Measurements from ENCODE around the gene TMPRSS6. TPM values are rescaled to one million over a fixed set of nuclear protein-coding genes. Genes with fewer than 3 reads are reported as not detected.

Gene TMPRSS6
- total and polyA plus RNA-seq, 2 of the 8 experiments (the other 6 are each of a cell fraction or from before 2014, with no cell fraction given) = 0.02 TPM; not detected in 1

DNA sequence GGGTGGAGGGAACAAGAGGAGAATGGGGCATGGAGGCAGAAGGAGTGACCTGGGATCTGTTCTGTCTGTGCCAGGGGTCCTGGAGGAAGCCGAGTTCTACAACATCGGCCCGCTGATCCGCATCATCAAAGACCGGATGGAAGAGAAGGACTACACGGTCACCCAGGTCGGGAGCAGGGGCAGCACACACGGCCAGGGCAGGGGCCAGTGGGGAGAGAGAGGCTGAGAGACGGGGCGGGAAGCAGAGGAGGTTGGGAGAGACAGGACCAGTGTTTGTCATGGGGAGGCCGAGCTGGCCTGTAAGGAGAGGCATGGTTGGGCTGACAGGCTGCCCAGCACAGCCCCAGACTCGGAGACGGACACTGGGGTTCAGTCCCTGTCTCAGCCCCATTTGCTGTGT, 53.3 kb downstream of the TMPRSS6 start:
- Histone ChIP-seq H4K20me1 (replicated peaks in 1 of 2; ENCODE audit: control insufficient read depth in 1 of 2, insufficient read depth in 2 of 2, low read length in 2 of 2) (peaks cover 0 to 16% of the 10 kb centered on the region in 2 experiments), H2AFZ (ENCODE audit: low read length) (no peak overlapping the region), H3K14ac (ENCODE audit: insufficient read length) (no peak overlapping the region), H3K9me3 (ENCODE audit: insufficient read depth in 2 of 2, low read depth in 1 of 2, low read length in 1 of 2) (no peaks in the 10 kb centered on the region), H2BK5ac (ENCODE audit: low read depth, low read length) (no peak overlapping the region), H3K4me1 (replicated peaks in 1 of 4; ENCODE audit: control insufficient read depth in 3 of 4, insufficient read depth in 4 of 4, low read length in 3 of 4) (peaks cover 0 to 7% (median 3%) of the 10 kb centered on the region in 4 experiments; a peak in 3 of 7 replicates), H3K36me3 (ENCODE audit: control insufficient read depth in 2 of 4, insufficient read depth in 4 of 4, low read length in 3 of 4) (peaks cover 0 to 10% (median 2%) of the 10 kb centered on the region in 4 experiments; a peak in 3 of 8 replicates), H3K56ac (replicated peaks; ENCODE audit: insufficient read length, low read depth, low read length) (no peak overlapping the region), H2BK20ac (ENCODE audit: low read length) (no peak overlapping the region), H2BK12ac (ENCODE audit: low read depth, low read length) (no peak overlapping the region), H3K23ac (ENCODE audit: insufficient read length) (no peak overlapping the region), H3K27me3 (replicated peaks in 1 of 4; ENCODE audit: control insufficient read depth in 3 of 4, extremely low read depth in 1 of 4, insufficient read depth in 3 of 4, low read length in 3 of 4) (no peaks in the 10 kb centered on the region; a peak in 1 of 7 replicates), H2AK5ac (ENCODE audit: low read depth, low read length) (no peak overlapping the region), H3K4me2 (ENCODE audit: insufficient read depth in 1 of 2, low read depth in 2 of 2, low read length in 2 of 2) (no peak overlapping the region), H3K79me2 (ENCODE audit: control insufficient read depth in 1 of 2, insufficient read depth in 2 of 2, low read length in 2 of 2) (no peaks in the 10 kb centered on the region), H3K4ac (replicated peaks; ENCODE audit: insufficient read length, low read depth, low read length) (no peak overlapping the region), H4K8ac (ENCODE audit: extremely low read depth, insufficient read depth, low read length) (no peak overlapping the region), H2BK120ac (replicated peaks; ENCODE audit: low read depth, low read length) (no peak overlapping the region), H3K23me2 (ENCODE audit: low read depth, low read length) (peaks cover 5% of the 10 kb centered on the region; the same call in 1 of the 2 replicates), H3K18ac (ENCODE audit: extremely low read depth, low read length) (no peak overlapping the region), H4K91ac (replicated peaks; ENCODE audit: insufficient read length, low read length) (no peak overlapping the region), H2BK15ac (ENCODE audit: low read length) (no peak overlapping the region), H4K5ac (ENCODE audit: insufficient read length, low read depth, low read length) (no peak overlapping the region), H3K27ac (ENCODE audit: low read depth, low read length) (no peak overlapping the region), H3K9ac (replicated peaks in 1 of 4; ENCODE audit: extremely low read depth in 1 of 4, low read depth in 3 of 4, low read length in 3 of 4) (no peak overlapping the region), H3K4me3 (ENCODE audit: extremely low read depth in 1 of 4, insufficient read depth in 2 of 4, low read depth in 3 of 4, low read length in 4 of 4) (no peak overlapping the region), H3K79me1 (ENCODE audit: low read depth, low read length) (no peaks in the 10 kb centered on the region)
- no peak for DNase-seq (ENCODE audit: low read depth in 1 of 2, low spot score in 2 of 2)
- ChIA-PET POLR2A (ENCODE audit: partially characterized antibody) (interaction anchor here (0.5 kb wide), 1 partner anchor 150 kb away, joined by 4 read pairs; no protein-coding TSS in a partner anchor), CTCF (ENCODE audit: partially characterized antibody) (interaction anchor here (0.9 to 3.3 kb wide), 4 partner anchors 11 to 200 kb away, joined by 3 to 27 read pairs (median 4); no protein-coding TSS in a partner anchor)
- WGBS, 2 experiments (ENCODE audit: extremely low coverage in 1 of 2, insufficient coverage in 1 of 2, insufficient read length in 1 of 2, insufficient replicate concordance in 2 of 2, low coverage in 1 of 2, low lambda C conversion rate in 2 of 2, missing lambda C conversion rate in 1 of 2) = 88% methylated on average over 13 of the region's 13 CpGs; no CpG with 5 or more reads in 1 of the 2 experiments
- FAIRE-seq = no peak
- TF ChIP-seq RFX5 (IDR thresholded peaks at IDR 0.05; ENCODE audit: borderline replicate concordance, low read depth, low read length) (no peak), CEBPB (IDR thresholded peaks at IDR 0.05; ENCODE audit: low read depth, low read length) (no peak), CBX8 (IDR thresholded peaks at IDR 0.05; ENCODE audit: borderline replicate concordance, low read depth, low read length) (no peak), EZH2 (IDR thresholded peaks at IDR 0.05; ENCODE audit: low read depth, low read length, severe bottlenecking) (no peak), SP2 (IDR thresholded peaks at IDR 0.05; ENCODE audit: low read length) (no peak), JUND (IDR thresholded peaks at IDR 0.05; ENCODE audit: low read length) (no peak), POLR2AphosphoS5 (IDR thresholded peaks at IDR 0.05; ENCODE audit: low read depth, low read length) (no peak), CHD2 (IDR thresholded peaks at IDR 0.05; ENCODE audit: low read length) (no peak), CTBP2 (IDR thresholded peaks at IDR 0.05; ENCODE audit: borderline replicate concordance, insufficient read depth, insufficient read length, low read length) (no peak), JUN (IDR thresholded peaks at IDR 0.05; ENCODE audit: low read depth, low read length) (no peak), SRF (IDR thresholded peaks at IDR 0.05; ENCODE audit: low read depth, low read length) (no peak)
- TF ChIP-seq, protein P1, sequence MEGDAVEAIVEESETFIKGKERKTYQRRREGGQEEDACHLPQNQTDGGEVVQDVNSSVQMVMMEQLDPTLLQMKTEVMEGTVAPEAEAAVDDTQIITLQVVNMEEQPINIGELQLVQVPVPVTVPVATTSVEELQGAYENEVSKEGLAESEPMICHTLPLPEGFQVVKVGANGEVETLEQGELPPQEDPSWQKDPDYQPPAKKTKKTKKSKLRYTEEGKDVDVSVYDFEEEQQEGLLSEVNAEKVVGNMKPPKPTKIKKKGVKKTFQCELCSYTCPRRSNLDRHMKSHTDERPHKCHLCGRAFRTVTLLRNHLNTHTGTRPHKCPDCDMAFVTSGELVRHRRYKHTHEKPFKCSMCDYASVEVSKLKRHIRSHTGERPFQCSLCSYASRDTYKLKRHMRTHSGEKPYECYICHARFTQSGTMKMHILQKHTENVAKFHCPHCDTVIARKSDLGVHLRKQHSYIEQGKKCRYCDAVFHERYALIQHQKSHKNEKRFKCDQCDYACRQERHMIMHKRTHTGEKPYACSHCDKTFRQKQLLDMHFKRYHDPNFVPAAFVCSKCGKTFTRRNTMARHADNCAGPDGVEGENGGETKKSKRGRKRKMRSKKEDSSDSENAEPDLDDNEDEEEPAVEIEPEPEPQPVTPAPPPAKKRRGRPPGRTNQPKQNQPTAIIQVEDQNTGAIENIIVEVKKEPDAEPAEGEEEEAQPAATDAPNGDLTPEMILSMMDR (IDR thresholded peaks at IDR 0.05; ENCODE audit: control extremely low read depth in 1 of 3, insufficient read depth in 1 of 3, low read depth in 1 of 3, low read length in 3 of 3) = no peak
